Limb (tissue), 2 donors: ENCODE data around the gene NELFB.
"Not testable (repeated sequence)": the region's sequence is repeated elsewhere in the genome, so short reads cannot be mapped to it uniquely, and the experiment has no call there.

Experiments
- DNase-seq, 2 donors: peaks; one replicate each; pipeline ENCODE4 v3.0.0-alpha.2; 2016; ENCODE audit errors: extremely low spot score in 2 of 2

The NELFB gene

DNA sequence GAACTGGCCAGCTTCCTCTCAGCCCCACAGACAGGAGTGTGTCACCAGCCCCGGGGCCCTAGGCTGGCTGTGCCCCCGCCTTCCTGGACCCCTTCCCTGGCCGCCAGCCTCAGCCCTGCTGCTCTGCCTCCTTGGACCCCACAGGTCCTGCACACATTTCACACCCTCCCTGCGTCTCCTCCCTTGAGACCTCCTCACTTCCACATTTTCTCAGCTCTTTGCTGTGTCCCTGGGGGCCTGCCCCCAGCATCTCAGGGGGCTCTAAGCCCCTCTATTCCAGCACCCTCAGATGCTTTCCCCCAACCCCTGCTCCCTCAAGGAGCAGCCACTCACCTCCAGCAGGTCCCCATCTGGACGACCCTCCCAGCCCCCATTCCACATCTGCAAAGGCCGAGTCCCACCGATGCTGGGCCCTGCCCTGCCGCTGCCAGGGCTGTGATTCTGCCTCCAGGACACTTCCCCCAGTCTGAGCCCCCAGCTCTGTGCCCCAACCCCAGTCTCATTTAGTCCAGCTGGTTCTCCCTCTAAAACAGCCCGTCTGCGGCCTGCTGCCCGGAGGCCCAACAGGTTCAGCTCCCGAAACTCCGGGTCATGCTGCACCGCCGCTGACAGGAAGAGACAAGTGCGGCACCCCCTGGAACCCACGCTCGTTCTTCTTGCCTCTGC, 20.2 kb upstream of the NELFB start:
- no peak for DNase-seq

DNA sequence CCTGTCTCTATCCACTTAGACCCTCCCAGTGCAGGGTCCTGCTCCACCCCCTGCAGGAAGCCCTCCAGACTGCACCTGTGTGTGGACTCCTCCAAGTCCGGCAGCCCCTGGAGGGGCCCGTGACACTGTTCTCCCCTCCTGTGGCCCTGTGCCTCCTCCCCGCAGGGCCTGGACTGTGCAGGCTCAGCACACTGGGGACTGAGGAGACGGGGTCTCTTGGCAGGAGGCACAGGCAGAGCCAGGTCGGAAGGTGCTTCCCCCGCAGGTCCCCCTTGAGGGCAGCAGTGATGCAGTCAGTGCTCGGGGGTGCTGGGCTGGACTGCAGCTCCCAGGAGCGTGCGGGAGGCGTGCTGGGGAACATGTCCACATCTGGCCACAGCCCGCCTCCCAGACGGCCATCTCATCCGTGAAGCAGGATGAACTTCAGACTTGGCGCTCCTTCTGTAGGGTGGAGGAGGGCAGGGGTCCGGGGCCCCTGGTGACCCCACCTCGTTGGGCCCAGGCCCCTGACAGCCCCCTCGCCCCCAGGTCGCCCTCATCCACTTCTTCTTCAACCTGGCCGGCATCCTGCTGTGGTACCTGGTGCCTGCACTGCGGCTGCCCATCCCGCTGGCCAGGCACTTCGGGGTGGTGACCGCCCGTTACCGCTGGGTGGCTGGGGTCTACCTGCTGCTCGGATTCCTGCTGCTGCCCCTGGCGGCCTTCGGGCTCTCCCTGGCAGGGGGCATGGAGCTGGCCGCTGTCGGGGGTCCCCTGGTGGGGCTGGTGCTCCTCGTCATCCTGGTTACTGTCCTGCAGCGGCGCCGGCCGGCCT, 19.5 kb upstream of the NELFB start:
- DNase-seq, result no peak

DNA sequence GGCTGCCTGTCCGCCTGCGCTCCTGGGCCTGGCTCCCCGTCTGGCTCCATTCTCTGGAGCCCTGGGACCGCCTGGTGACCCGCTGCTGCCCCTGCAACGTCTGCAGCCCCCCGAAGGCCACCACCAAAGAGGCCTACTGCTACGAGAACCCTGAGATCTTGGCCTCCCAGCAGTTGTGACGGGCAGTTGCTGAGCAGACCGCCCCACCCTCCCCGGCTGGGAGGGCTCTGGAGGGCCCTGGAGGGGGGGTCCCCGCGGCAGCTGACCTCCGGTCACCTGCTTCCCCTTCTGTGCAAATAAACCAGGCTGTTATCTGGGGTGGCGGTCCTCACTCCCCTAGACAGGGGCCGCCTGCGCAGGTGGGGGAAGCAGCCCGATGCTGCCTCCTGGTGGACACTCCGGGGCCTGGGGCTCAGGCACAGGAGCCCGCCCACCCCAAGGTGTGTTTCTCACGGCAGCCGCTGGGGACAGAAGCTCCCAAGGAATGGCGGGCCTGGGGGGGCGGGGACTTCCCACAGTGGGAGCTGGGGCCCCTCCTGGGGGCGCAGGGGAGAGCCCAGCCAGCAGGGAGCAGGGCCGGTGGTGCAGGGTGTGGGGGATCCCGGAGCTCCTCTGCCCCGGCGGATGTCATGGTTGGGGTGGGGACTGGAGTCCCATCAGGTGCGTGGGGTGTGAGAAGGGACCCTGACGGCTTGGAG, 18.7 kb upstream of the NELFB start:
- DNase-seq, result peak; percentile 83 to 91

DNA sequence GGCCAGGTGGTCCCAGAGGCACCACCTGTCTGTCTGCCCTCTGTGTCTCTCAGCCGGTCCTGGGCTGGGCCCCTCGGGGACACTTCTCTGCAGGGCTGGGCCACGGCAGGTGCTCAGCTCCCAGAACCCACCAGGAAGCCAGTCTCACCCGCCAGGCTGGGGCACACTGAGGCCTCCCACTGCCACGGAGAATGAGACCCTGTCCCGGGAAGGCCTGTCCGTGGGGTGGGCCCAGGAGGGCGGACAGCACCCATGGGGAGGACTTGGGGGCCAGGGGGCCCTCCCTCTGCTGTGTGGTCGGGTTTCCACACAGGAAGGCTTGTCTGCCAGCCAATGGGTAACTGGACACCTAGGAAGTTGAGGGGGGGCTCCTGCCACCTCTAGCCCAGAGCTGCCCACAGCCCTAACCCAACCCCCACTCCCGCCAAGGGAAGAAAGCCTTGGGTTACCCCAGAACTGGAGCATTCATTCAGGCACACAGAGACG, 18.1 kb upstream of the NELFB start:
- no peak for DNase-seq

DNA sequence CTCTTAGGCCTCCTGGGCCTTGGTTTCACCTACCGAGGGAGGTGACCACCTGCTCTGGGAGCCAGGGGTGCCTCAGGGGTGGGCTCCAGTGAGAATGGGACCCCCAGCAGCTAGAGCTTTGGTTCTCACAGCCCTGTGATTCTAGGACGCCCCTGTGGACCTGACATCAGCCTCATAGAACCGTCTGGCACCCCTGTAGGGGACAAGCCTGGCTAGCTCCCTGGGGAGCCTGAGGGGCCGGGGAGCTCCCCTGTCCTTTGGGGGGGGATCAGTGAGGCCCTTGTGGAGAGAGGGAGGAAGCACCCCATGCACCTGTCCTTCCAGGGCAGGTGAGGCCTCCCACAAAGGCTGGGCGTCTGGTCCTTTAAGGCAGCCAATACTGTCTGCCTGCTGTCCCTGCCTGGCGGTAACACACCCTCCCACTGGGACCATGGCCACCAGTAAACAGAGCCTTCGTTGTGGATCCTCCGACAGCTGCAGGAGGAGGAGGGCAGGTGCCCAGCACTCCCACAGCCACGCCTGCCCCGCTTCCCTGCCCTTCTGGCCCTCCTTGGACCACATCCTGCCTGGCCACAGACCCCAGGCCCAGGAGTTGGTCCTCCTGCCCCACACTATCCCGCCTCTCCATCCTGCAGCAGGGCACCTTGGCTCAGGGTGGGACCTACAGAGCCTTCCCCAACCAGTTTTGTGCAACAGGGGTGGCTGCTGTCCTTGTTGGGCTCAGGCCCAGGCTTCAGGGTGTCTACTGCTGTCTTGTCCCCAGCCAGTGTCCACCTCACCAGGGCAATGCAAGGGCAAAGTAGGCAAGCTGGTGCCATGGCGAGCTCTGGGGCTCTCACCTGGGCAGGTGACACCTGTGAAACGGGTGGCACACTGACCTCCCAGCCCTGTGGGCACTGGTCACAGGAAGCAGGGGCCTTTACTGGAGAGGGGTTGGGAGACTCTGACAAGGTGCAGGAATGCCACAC, 17.1 kb upstream of the NELFB start:
- DNase-seq, result no peak

DNA sequence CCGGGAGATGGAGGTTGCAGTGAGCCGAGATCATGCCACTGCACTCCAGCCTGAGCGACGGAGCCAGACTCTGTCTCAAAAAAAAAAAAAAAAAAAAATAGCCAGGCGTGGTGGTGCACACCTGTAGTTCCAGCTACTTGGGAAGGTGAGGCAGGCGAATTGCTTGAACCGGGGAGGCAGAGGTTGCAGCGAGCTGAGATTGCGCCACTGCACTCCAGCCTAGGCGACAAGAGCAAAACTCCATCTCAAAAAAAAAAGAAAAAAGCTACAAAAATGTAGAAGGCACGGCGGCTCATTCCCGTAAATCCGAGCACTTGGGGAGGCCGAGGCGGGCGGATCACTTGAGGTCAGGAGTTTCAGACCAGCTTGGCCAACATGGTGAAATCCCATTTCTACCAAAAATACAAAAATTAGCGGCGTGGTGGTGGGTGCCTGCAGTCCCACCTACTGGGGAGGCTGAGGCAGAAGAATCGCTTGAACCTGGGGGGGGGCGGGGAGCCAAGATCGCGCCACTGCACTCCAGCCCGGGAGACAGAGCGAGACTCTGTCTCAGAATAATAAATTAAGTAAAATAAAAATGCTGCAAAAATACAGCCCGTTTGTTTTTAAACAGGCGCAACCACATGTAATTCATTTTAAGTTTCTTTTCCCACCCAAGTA, 15.5 kb upstream of the NELFB start:
- DNase-seq, result not testable (repeated sequence)

DNA sequence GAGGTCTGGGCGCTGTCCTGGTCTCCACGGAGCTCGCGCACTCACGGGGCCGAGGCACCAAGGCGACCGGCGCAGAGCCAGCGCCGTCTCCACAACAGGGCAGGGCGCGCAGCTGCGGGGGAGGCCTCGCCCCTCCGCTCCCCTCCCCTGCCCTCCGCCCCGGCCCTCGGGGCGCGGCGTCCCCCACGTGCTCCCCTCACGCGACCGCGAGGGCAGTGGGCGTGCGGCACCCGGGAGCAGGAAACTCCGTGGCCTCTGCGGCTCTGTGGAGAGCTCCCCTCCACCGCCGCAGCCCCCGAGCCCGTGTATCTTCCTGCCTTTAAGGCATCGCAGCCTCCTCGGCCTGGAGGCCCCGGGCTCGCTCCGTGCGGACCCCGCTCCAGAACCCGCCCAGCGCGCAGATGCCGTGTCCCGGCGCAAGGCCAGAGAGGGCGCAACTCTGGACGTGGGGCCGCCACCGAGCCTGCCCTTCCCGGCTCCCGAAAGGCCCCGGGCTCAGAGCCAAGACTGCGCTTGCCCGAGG, 14.7 kb upstream of the NELFB start:
- DNase-seq, result peak; percentile 56 to 85

DNA sequence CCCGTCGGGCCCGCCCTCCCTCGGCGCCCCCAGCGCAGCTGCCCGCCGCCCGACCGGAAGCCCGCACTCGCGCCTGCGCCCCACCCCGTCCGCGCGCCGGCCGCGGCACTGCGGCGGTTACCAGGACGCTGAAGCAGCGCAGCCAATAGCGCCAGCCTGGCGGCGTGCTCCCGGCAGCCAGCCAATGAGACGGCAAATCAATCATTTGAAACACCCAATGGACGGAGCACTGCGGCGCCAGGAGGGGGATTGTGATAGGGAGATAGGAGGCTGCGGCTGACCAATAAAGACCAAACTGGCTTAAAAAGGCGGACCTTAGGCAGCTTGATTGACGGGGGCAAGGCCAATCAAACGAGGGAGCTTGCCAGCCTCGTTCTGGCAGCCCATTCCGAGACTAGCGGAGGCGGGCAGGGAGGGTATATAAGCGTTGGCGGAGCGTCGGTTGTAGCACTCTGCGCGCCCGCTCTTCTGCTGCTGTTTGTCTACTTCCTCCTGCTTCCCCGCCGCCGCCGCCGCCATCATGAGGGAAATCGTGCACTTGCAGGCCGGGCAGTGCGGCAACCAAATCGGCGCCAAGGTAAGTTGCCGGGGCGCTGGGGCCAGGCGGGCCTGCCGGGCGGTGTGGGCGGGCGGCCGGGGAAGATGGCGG, 14.2 kb upstream of the NELFB start, which contains the start of gene TUBB4B:
Gene TUBB4B, plus strand, starts transcription at position 447 of the 649 bp plus-strand sequence. Its CDS starts 74 bp downstream, at position 521.
- DNase-seq, result peak; percentile 99 to 100

DNA sequence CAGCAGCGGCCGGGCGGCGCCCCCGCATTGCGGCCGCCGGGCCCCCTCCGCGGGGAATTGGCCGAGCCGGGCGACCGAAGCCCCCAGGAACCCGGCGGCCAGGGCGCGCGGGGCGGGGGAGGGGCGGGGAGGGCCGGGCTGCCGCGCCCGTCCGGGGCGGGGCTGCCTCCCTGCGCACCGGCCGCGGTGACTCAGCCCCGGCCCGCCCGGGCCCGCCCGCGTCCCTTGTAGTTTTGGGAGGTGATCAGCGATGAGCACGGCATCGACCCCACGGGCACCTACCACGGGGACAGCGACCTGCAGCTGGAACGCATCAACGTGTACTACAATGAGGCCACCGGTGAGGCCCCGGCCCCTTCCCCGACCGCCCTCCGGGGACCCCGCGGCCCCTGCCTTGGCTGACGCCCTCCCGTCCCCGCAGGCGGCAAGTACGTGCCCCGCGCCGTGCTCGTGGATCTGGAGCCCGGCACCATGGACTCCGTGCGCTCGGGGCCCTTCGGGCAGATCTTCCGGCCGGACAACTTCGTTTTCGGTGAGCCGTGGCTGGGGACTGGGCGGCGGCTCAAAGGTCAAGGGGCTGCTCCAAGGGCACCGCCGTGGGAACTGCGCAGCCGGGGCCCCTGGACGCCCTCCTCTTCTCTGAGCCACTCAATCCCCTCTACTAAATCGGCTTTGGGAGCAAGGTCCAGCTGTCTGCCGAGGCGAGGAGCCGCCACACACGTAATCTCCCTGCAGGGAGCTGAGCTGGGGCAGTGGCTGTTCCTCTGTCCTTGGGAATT, 13.4 kb upstream of the NELFB start:
- no peak for DNase-seq

DNA sequence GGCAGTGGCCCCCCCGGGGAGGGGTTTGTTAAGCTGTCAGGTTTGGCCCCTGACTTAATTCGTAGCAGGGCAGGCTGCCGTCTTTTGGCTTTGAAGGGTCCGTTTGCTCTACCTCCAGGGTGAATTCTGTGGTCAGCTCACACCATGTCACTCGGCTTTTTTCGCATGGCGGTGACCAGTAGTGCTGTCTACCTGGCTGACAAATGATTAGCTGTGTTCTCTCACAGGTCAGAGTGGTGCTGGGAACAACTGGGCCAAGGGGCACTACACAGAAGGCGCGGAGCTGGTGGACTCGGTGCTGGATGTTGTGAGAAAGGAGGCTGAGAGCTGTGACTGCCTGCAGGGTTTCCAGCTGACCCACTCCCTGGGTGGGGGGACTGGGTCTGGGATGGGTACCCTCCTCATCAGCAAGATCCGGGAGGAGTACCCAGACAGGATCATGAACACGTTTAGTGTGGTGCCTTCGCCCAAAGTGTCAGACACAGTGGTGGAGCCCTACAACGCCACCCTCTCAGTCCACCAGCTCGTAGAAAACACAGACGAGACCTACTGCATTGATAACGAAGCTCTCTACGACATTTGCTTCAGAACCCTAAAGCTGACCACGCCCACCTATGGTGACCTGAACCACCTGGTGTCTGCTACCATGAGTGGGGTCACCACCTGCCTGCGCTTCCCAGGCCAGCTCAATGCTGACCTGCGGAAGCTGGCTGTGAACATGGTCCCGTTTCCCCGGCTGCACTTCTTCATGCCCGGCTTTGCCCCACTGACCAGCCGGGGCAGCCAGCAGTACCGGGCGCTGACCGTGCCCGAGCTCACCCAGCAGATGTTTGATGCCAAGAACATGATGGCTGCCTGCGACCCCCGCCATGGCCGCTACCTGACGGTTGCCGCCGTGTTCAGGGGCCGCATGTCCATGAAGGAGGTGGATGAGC, 12.6 kb upstream of the NELFB start:
- DNase-seq, result no peak

DNA sequence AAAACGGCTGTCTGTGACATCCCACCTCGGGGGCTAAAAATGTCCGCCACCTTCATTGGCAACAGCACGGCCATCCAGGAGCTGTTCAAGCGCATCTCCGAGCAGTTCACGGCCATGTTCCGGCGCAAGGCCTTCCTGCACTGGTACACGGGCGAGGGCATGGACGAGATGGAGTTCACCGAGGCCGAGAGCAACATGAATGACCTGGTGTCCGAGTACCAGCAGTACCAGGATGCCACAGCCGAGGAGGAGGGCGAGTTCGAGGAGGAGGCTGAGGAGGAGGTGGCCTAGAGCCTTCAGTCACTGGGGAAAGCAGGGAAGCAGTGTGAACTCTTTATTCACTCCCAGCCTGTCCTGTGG, 11.9 kb upstream of the NELFB start:
- DNase-seq, result not testable (repeated sequence)

DNA sequence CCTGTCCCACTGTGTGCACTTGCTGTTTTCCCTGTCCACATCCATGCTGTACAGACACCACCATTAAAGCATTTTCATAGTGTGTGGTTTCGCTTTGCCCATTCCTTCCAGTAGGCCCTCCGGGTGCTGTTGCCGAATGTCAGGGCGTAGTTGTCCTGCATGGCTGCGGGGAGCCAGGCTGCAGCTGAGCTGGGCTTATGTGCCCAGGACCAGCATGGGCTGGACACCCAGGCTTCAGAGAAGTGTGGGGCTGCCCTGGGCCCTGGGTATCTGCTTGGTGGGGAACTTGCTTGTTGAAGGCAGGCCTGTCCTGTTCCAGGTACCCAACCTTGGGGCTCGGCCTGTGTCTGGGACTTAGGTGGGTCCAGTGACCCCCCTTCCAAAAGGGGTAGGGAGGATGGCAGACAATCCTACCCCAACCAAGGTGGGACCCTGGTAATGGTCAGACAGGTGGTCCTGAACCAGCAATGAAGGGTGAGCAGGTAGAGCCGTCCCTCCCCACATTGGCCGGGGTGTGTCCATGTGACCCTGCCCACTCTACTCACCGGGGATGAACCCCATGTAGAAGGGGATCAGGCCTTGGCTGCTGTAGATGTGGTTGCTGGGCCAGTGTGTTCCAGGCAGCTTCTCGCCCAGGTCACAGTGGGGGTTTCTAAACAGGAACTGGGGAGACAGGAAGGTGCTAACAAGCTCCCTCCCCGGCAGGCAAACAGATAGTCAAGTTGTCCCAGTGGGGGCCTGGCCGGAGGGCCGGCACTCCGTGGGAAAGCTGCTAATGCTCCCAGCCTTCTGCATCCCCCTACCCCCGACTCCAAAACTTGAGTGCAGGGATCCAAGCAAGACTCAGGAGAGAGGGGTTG, 11.3 kb upstream of the NELFB start:
- no peak for DNase-seq

DNA sequence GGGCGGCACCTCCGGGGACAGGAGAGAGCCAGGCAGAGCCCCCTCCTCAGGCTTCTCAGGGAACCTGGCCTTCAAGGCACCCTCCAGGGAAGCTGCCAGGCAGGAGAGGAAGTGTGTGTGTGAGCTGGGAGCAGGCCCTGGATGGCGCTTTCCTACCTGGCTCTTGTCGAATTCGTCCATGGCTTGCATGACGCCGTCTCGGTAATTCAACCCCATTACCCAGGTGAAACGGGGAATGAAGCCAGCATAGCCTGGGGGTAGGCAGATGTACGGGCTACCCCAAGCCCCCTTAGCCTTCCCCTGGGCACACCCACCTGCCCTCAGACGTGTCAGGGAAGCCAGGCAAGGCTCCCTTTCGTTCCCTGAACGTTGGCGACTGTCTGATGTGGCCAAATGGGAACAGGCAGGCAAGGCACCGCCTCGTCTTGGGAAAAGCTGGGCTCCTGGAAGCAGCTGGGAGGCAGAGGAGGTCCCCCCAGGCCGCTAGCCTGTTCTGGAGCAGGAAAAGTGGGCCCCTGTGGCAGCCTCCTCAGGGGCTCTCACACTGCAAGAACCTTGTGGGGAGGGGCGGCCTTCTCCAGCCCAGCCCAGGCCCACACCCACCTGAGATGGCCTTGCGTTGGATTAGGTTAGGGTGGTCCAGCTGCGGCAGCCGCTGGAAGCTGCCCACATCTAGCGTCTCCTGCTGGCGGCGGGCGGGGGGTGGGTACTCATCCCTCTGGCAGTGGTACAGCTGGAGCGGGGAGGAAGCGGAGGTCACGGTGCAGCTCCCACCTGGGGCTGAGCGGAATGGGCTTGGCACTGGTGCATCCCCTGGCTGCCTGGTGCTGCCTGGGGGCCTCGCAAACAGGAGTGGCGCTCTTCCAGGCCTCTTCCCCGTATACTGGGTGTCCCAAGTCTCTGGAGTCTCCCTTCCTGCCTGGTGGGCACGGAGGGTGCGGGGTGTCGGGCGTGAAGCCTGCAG, 10.4 kb upstream of the NELFB start:
- no peak for DNase-seq

DNA sequence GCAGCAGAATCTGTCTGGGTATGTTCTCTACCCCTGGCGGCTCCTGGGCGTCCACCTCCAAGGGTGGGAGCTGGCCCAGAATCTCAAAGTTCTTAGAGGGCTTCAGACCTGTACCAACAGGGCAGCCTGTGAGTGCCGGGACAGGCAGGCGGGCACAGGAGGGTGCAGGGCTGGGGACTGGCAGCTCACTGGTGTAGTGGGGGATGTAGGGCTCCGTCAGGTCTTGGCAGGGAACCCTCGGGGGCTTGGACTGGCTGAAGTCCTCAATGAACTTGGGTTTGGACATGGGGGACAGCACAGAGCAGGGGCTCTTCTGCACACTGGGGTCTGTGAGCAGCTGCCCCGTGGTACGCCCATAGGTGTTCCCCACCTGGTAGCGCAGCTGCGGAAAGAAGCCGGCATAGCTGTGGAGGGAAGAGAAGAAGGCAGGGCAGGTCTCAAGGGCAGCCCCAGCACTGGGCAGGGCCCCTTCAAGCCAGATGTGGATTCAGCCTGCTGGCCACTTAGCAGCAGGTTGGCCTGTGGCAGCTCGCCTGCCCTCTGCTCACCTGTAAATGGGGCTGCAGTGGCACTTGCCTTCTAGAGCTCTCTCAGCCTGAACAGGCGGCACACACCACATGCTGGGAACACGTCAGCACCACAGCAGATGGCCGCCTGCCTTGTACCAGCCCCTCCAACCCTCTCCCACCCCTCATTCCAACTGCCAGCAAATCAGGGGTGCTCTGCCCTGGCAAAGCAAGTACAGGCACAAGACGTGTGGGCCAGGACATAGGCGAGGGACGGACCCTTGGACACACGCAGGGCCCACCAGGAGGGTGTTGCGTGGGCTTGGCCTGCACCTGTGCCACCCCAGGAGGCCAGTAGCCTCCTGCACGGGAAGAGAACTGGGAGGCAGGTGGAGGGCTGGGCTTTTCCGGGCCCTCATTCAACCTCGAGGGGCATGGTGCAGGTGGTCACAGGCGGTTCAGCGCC, 9.4 kb upstream of the NELFB start:
- no peak for DNase-seq
